A673 (cell line): Measurements from ENCODE around the gene IL15RA. TPM values are rescaled to one million over a fixed set of nuclear protein-coding genes. Genes with fewer than 3 reads are reported as not detected.
"Not testable (repeated sequence)": the region's sequence is repeated elsewhere in the genome, so short reads cannot be mapped to it uniquely, and the experiment has no call there.

Experiments
- BruUV-seq: library from RNA; stranded (reverse); fragments of 400-500 nt; replicated peaks from 2 replicates; lab custom pipeline; 2021; lab: Mats Ljungman, UMichigan
- CTCF ChIA-PET: fragments of 300-600 bp; sonication (Branson Sonifier 250); formaldehyde crosslinking; loops from one replicate; lab custom pipeline; 2022; ENCODE audit warnings: antibody characterized with exemption; lab: Charles Lee
- POLR2A ChIA-PET: fragments of 300-600 bp; sonication (Branson Sonifier 250); formaldehyde crosslinking; loops from one replicate; lab custom pipeline; 2022; ENCODE audit warnings: antibody characterized with exemption; ENCODE audit not compliant: low non-redundant PET; lab: Charles Lee
- DNase-seq: peaks from one replicate; pipeline ENCODE4 v3.0.0-alpha.2; 2015; ENCODE audit warnings: low spot score
- H3K27ac ChIP-seq: fragments of 200-600 bp; sonication (generic); 2 replicates; pipeline ENCODE4 v1.5.1; 2016; ENCODE audit warnings: mixed run types, low read depth, mild to moderate bottlenecking, mixed read lengths, antibody characterized with exemption, low read length; ENCODE audit not compliant: poor library complexity, severe bottlenecking
- H3K27me3 ChIP-seq: fragments of 200-600 bp; sonication (generic); replicated peaks from 2 replicates; pipeline ENCODE4 v1.6.1; 2017; ENCODE audit warnings: mixed run types, low read depth, mild to moderate bottlenecking, mixed read lengths, antibody characterized with exemption, low read length; ENCODE audit not compliant: insufficient read depth, poor library complexity
- H3K36me3 ChIP-seq: fragments of 200-600 bp; sonication (generic); 2 replicates; pipeline ENCODE4 v1.6.1; 2016; ENCODE audit warnings: mixed run types, mild to moderate bottlenecking, mixed read lengths, antibody characterized with exemption, low read length; ENCODE audit not compliant: insufficient read depth, poor library complexity, severe bottlenecking
- H3K4me1 ChIP-seq: fragments of 200-600 bp; sonication (generic); 2 replicates; pipeline ENCODE4 v1.6.1; 2017; ENCODE audit warnings: mixed run types, mild to moderate bottlenecking, mixed read lengths, antibody characterized with exemption, low read length; ENCODE audit not compliant: insufficient read depth, poor library complexity, severe bottlenecking
- H3K4me3 ChIP-seq: fragments of 200-600 bp; sonication (generic); 2 replicates; pipeline ENCODE4 v1.5.1; 2016; ENCODE audit warnings: low read depth, mixed run types, mild to moderate bottlenecking, mixed read lengths, low read length; ENCODE audit not compliant: poor library complexity, severe bottlenecking
- H3K9me3 ChIP-seq: fragments of 200-600 bp; sonication (generic); 2 replicates; pipeline ENCODE4 v1.6.1; 2016; ENCODE audit warnings: mixed run types, low read depth, mild to moderate bottlenecking, mixed read lengths, antibody characterized with exemption, low read length; ENCODE audit not compliant: poor library complexity, severe bottlenecking
- CTCF ChIP-seq: fragments of 300-800, 200-600 bp; sonication (generic); conservative IDR thresholded peaks from 2 replicates; pipeline ENCODE4 v1.5.1; 2017; ENCODE audit warnings: low read depth, mild to moderate bottlenecking, antibody characterized with exemption, low read length, moderate library complexity, mixed read lengths
- EZH2 ChIP-seq: fragments of 200-600 bp; sonication (generic); IDR thresholded peaks from 2 replicates; pipeline ENCODE4 v1.6.1; 2017; ENCODE audit warnings: borderline replicate concordance, low read depth, mild to moderate bottlenecking, mixed read lengths, antibody characterized with exemption, low read length; ENCODE audit not compliant: poor library complexity, severe bottlenecking
- intact Hi-C: fragments of 100-400 bp; cut with micrococcal nuclease; formaldehyde crosslinking; loops from one replicate; pipeline ENCODE4 v1.10.0; 2022; ENCODE audit not compliant: unreplicated experiment
- total RNA-seq: library from RNA; stranded (reverse); gene quantifications from 2 replicates; pipeline ENCODE4 v1.2.3, GENCODE V29; 2021

Gene IL15RA
- total RNA-seq, 1 experiment from 2014 or later: 1.1 TPM

GRCh38 chr10:5963591-5963990, 13.8 kb downstream of the IL15RA start:
- Histone ChIP-seq H3K36me3 (no peaks in the 10 kb centered on the region), H3K4me1 (no peaks in the 10 kb centered on the region), H3K27me3 (no peaks in the 10 kb centered on the region), H3K4me3 (no peak overlapping the region), H3K27ac (no peak overlapping the region), H3K9me3 (no peaks in the 10 kb centered on the region)
- ChIA-PET CTCF (no interaction called here), POLR2A (no interaction called here)
- intact Hi-C loops: no loop called here
- no peak for DNase-seq
- BruUV-seq: no TSS peak
- no peak for TF ChIP-seq EZH2
- no peak for TF ChIP-seq CTCF

GRCh38 chr10:5963071-5963470, 14.3 kb downstream of the IL15RA start:
- H3K9me3 ChIP-seq: no peaks in the 10 kb centered on the region
- H3K4me3 ChIP-seq: no peak overlapping the region
- BruUV-seq: no TSS peak
- H3K36me3 ChIP-seq: no peaks in the 10 kb centered on the region
- DNase-seq: no peak
- H3K27ac ChIP-seq: no peak overlapping the region
- TF ChIP-seq EZH2 (no peak), CTCF (no peak)
- POLR2A ChIA-PET: no interaction called here
- CTCF ChIA-PET: no interaction called here
- no peaks in the 10 kb centered on the region for H3K27me3 ChIP-seq
- intact Hi-C loops: no loop called here
- H3K4me1 ChIP-seq: no peaks in the 10 kb centered on the region

- BruUV-seq, H3K36me3 ChIP-seq, DNase-seq, H3K4me3 ChIP-seq, POLR2A ChIA-PET, H3K27me3 ChIP-seq, CTCF ChIA-PET, intact Hi-C loops, H3K9me3 ChIP-seq, H3K4me1 ChIP-seq, H3K27ac ChIP-seq: not testable (repeated sequence)
These were observed 14.9 kb downstream of the IL15RA start for GRCh38 chr10:5962358-5962940.
